Keratinocyte (primary cell): Measurements from ENCODE around the gene ZNF462. TPM values are rescaled to one million over a fixed set of nuclear protein-coding genes. Genes with fewer than 3 reads are reported as not detected.

ENCODE experiments used
- DNase-seq: peaks from one replicate; pipeline ENCODE4 v3.0.0-alpha.2; 2011; ENCODE audit warnings: low read depth, missing footprints, low spot score
- FAIRE-seq: peaks from 2 replicates; lab custom pipeline; 2011; peaks lifted over from hg19 to GRCh38; lab: Jason Lieb, UNC
- H2AFZ ChIP-seq: 2 replicates; pipeline ENCODE4 v1.6.0; 2012; ENCODE audit warnings: low read length, control low read depth, inconsistent platforms; ENCODE audit not compliant: control insufficient read depth
- H3K27ac ChIP-seq: 2 replicates; pipeline ENCODE4 v1.5.1; 2011; ENCODE audit warnings: low read length; ENCODE audit not compliant: control insufficient read depth, insufficient read depth
- H3K27me3 ChIP-seq: 3 replicates; pipeline ENCODE4 v1.6.0; 2011; ENCODE audit warnings: low read length; ENCODE audit not compliant: control insufficient read depth, insufficient read depth; ENCODE audit errors: extremely low read depth
- H3K36me3 ChIP-seq, 2 experiments: 2 replicates in 1 of 2; 3 replicates in 1 of 2; pipeline ENCODE4 v1.5.1; 2011; ENCODE audit warnings: low read length in 2 of 2, mild to moderate bottlenecking in 1 of 2; ENCODE audit not compliant: control insufficient read depth in 2 of 2, insufficient read depth in 2 of 2; ENCODE audit errors: extremely low read depth in 1 of 2
- H3K4me1 ChIP-seq: 3 replicates; pipeline ENCODE4 v1.5.1; 2011; ENCODE audit warnings: low read length; ENCODE audit not compliant: control insufficient read depth, insufficient read depth; ENCODE audit errors: extremely low read depth
- H3K4me2 ChIP-seq: 3 replicates; pipeline ENCODE4 v1.6.0; 2011; ENCODE audit warnings: low read depth, low read length; ENCODE audit not compliant: control insufficient read depth, insufficient read depth; ENCODE audit errors: extremely low read depth
- H3K4me3 ChIP-seq, 3 experiments: fragments of 200-600 bp in 1 of 3; sonication (generic) in 1 of 3; 2 replicates in 2 of 3; 3 replicates in 1 of 3; pipeline ENCODE4 v1.5.1; 2011 to 2016; ENCODE audit warnings: low read length in 3 of 3, mild to moderate bottlenecking in 3 of 3, control low read depth in 2 of 3, inconsistent platforms in 1 of 3, low read depth in 1 of 3, mixed read lengths in 1 of 3, mixed run types in 1 of 3, moderate library complexity in 1 of 3; ENCODE audit not compliant: control insufficient read depth in 2 of 3, insufficient read depth in 2 of 3; ENCODE audit errors: extremely low read depth in 1 of 3
- H3K79me2 ChIP-seq: 2 replicates; pipeline ENCODE4 v1.6.0; 2012; ENCODE audit warnings: low read length; ENCODE audit not compliant: control insufficient read depth, insufficient read depth
- H3K9ac ChIP-seq: 3 replicates; pipeline ENCODE4 v1.6.0; 2011; ENCODE audit warnings: low read length; ENCODE audit not compliant: control insufficient read depth, insufficient read depth; ENCODE audit errors: extremely low read depth
- H3K9me1 ChIP-seq: 3 replicates; pipeline ENCODE4 v1.6.0; 2011; ENCODE audit warnings: low read length; ENCODE audit not compliant: control insufficient read depth, insufficient read depth; ENCODE audit errors: extremely low read depth
- H3K9me3 ChIP-seq: 2 replicates; pipeline ENCODE4 v1.5.1; 2012; ENCODE audit warnings: low read depth, low read length; ENCODE audit not compliant: control insufficient read depth
- H4K20me1 ChIP-seq: 3 replicates; pipeline ENCODE4 v1.6.0; 2011; ENCODE audit warnings: low read length; ENCODE audit not compliant: control insufficient read depth, insufficient read depth; ENCODE audit errors: extremely low read depth
- CTCF ChIP-seq, 3 experiments: IDR thresholded peaks in 1 of 3; conservative IDR thresholded peaks in 1 of 3; optimal IDR thresholded peaks in 1 of 3; 2 replicates in 2 of 3; 3 replicates in 1 of 3; pipeline versions ENCODE3 to v1.5.1; 2011; ENCODE audit warnings: low read length in 3 of 3, mild to moderate bottlenecking in 3 of 3, moderate library complexity in 2 of 3, control low read depth in 1 of 3, inconsistent platforms in 1 of 3; ENCODE audit not compliant: insufficient read depth in 2 of 3; ENCODE audit errors: extremely low read depth in 1 of 3
- EZH2 ChIP-seq: IDR thresholded peaks from one replicate; pipeline ENCODE4 v1.6.1; 2012; ENCODE audit warnings: inconsistent platforms, mild to moderate bottlenecking, low read length, moderate library complexity
- dilution Hi-C: fragments of 300-500 bp; cut with MboI; formaldehyde crosslinking; loops from one replicate; pipeline ENCODE4 v1.7.0; 2020; ENCODE audit warnings: low sequenced_read_pairs; ENCODE audit not compliant: extremely low pct_ligation_motif_present
- polyA plus RNA-seq, 5 experiments: library from polyadenylated mRNA; depleted of rRNA in 3 of 5; stranded (reverse) in 3 of 5; stranded (forward) in 1 of 5; unstranded in 1 of 5; fragments of >200 nt; gene quantifications; 1 replicate in 1 of 5; 2 replicates in 3 of 5; 3 replicates in 1 of 5; pipeline versions ENCODE4 v1.2.1 to v1.2.3, GENCODE V29; 2011 to 2012; ENCODE audit warnings: missing spikeins in 2 of 5, low read depth in 1 of 5, low replicate concordance in 1 of 5

ZNF462 gene
- polyA plus RNA-seq, 1 donor (not counting 4 experiments of a cell fraction or from before 2014, with no cell fraction given): 7.8 TPM

GRCh38 chr9:106966481-106966880 is 103.5 kb downstream of the ZNF462 start:
- no peak overlapping the region for H3K9ac ChIP-seq

GRCh38 chr9:106969696-106970095 is 106.7 kb downstream of the ZNF462 start:
- H3K9ac ChIP-seq: no peak overlapping the region
- no peak overlapping the region for H3K4me3 ChIP-seq
- DNase-seq: no peak
- H3K79me2 ChIP-seq: no peaks in the 10 kb centered on the region
- H3K4me2 ChIP-seq: no peak overlapping the region
- peaks cover 11% of the 10 kb centered on the region for H3K4me1 ChIP-seq
- H4K20me1 ChIP-seq: no peaks in the 10 kb centered on the region
- H3K9me3 ChIP-seq: no peaks in the 10 kb centered on the region
- dilution Hi-C loops: no loop called here
- peaks cover 11 to 20% of the 10 kb centered on the region in 2 experiments for H3K36me3 ChIP-seq
- no peaks in the 10 kb centered on the region for H3K27me3 ChIP-seq
- no peak overlapping the region for H3K27ac ChIP-seq
- no peak for FAIRE-seq
- no peaks in the 10 kb centered on the region for H3K9me1 ChIP-seq
- no peak for TF ChIP-seq CTCF (optimal IDR thresholded peaks at IDR 0.05 in 1 of 3, IDR thresholded peaks at IDR 0.05 in 1 of 3, conservative IDR thresholded peaks at IDR 0.05 in 1 of 3; ENCODE audit: extremely low read depth in 1 of 3, insufficient read depth in 2 of 3, low read length in 3 of 3)
- TF ChIP-seq EZH2: no peak
- no peak overlapping the region for H2AFZ ChIP-seq

More at GRCh38 chr9:106966481-106966880, 103.5 kb downstream of the ZNF462 start:
- Histone ChIP-seq H3K27me3 (no peaks in the 10 kb centered on the region), H3K27ac (no peak overlapping the region), H3K9me1 (no peaks in the 10 kb centered on the region), H3K4me3 (no peak overlapping the region), H2AFZ (no peak overlapping the region), H3K9me3 (no peaks in the 10 kb centered on the region), H4K20me1 (no peaks in the 10 kb centered on the region), H3K4me1 (peaks cover 17% of the 10 kb centered on the region), H3K4me2 (no peak overlapping the region), H3K36me3 (peaks cover 0 to 3% of the 10 kb centered on the region in 2 experiments), H3K79me2 (no peaks in the 10 kb centered on the region)
- FAIRE-seq (no peak), DNase-seq (no peak)
- TF ChIP-seq EZH2 (no peak), CTCF (optimal IDR thresholded peaks at IDR 0.05 in 1 of 3, IDR thresholded peaks at IDR 0.05 in 1 of 3, conservative IDR thresholded peaks at IDR 0.05 in 1 of 3; ENCODE audit: extremely low read depth in 1 of 3, insufficient read depth in 2 of 3, low read length in 3 of 3) (no peak)
- dilution Hi-C loops: no loop called here
